AG09319 (cell line): ENCODE measurements around the gene CDC26.

Experiments used
- DNase-seq: peaks from one replicate; pipeline ENCODE4 v3.0.0-alpha.2; 2010; ENCODE audit warnings: low read depth; ENCODE audit errors: extremely low read depth
- TF ChIP-seq, protein P1 (sequence below): IDR thresholded peaks from 2 replicates; pipeline ENCODE4 v1.5.1; 2011; ENCODE audit warnings: low read depth, mild to moderate bottlenecking, inconsistent platforms, low read length, moderate library complexity

CDC26 gene

GRCh38 chr9:113275157-113276131 is at the start of gene CDC26, which contains the start of gene PRPF4:
Gene CDC26 (minus strand): TSS chr9:113275572. CDS start chr9:113272507, 3,065 bp downstream.
Gene PRPF4 (plus strand): TSS chr9:113275658. CDS start chr9:113275744, 86 bp downstream.
- TF ChIP-seq, protein P1, sequence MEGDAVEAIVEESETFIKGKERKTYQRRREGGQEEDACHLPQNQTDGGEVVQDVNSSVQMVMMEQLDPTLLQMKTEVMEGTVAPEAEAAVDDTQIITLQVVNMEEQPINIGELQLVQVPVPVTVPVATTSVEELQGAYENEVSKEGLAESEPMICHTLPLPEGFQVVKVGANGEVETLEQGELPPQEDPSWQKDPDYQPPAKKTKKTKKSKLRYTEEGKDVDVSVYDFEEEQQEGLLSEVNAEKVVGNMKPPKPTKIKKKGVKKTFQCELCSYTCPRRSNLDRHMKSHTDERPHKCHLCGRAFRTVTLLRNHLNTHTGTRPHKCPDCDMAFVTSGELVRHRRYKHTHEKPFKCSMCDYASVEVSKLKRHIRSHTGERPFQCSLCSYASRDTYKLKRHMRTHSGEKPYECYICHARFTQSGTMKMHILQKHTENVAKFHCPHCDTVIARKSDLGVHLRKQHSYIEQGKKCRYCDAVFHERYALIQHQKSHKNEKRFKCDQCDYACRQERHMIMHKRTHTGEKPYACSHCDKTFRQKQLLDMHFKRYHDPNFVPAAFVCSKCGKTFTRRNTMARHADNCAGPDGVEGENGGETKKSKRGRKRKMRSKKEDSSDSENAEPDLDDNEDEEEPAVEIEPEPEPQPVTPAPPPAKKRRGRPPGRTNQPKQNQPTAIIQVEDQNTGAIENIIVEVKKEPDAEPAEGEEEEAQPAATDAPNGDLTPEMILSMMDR, result no peak
- peak; percentile 97 for DNase-seq

GRCh38 chr9:113322671-113323070 is 47.3 kb upstream of the CDC26 start:
- DNase-seq, result no peak

DNA sequence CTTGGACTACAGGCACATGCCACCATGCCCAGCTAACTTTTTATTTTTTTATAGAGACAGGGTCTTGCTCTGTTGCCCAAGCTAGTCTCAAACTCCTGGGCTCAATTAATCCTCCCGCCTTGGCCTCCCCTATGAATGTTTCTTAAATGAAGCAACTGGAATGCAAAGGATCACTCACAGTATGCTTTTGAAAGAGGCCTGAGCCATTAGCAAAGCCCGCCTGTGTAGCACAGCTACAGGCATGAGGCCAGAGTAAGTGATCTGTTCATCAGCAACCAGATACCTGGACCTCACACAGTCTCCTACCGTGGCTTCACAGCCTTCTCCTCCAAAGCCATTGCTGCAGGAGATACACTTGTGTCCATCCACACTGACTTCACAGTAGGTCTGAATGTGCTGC is 44.7 kb upstream of the CDC26 start:
- TF ChIP-seq, protein P1, result no peak
- DNase-seq, result no peak

More at GRCh38 chr9:113322671-113323070, 47.3 kb upstream of the CDC26 start:
- TF ChIP-seq, protein P1, result no peak

DNA sequence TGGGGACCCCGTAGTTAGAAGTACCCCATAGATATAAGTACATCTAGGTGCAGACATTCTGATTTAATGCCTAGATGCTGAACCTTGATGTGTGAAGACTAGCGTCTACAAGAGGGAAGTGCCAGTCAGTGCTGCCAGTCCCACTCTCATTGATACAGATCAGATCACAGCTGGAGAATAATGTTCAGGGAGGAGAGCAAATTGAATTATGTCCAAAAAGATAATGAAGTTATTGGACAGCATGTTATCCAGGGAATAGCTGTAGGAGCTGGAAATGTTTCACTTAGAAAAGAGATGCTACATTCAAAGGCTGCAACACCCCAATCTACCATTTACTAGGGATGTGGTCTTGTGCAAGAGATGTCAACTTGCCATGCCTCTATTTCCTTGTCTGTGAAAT is 43.7 kb upstream of the CDC26 start:
- no peak for DNase-seq
- TF ChIP-seq, protein P1, result no peak

- TF ChIP-seq, protein P1, result peak; percentile 25
- DNase-seq, result no peak
Measured at GRCh38 chr9:113317777-113318176, 42.4 kb upstream of the CDC26 start.

DNA sequence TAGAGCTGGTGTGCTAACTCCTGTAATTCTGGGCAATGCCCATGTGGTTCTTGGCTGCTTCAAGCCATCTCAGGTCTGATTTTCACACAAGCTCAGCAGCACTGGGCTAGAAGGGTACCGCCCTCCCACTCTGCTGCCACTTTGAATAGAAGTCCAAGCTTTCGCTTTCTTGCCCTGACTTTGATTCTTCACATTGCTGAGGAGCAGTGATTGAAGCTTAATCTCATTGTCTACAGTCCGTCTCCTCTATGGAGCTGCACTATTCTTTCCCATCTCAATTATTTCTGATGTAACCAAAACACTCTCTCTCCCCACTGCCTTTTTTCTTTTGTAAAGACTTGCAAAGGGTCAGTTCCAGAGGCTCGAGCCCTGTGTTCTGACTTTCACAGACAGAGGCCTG is 40.7 kb upstream of the CDC26 start:
- DNase-seq, result no peak
- TF ChIP-seq, protein P1, result no peak

DNA sequence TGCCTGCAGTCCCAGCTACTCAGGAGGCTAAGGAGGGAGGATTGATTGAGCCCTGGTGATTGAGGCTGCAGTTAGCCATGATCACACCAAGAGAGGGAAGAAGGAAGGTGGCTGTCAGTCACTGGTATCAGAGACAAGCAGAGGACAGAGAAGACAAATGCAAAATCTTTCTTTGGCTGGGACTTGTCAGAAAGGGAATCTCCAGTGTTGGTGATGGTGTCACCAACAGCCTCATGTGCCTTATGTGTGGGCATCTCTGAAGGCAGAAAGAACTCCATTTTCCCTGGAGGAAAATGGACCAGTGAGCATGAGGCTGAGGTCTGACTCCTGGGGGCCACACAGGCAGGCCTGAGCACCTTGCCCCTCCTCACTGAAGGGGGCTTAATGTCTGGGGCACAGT is 39.9 kb upstream of the CDC26 start:
- TF ChIP-seq, protein P1, result no peak
- DNase-seq, result no peak
